RCC 7860 (cell line): Measurements from ENCODE around the gene RAB34.
A peak's percentile ranks its signal among the peaks of the same experiment; 100 is the strongest.

Experiments
- DNase-seq: peaks from one replicate; pipeline ENCODE4 v3.0.0-alpha.2; 2015; ENCODE audit warnings: low spot score
- FAIRE-seq: peaks from 2 replicates; lab custom pipeline; 2012; peaks lifted over from hg19 to GRCh38; lab: Jason Lieb, UNC

Gene RAB34

DNA sequence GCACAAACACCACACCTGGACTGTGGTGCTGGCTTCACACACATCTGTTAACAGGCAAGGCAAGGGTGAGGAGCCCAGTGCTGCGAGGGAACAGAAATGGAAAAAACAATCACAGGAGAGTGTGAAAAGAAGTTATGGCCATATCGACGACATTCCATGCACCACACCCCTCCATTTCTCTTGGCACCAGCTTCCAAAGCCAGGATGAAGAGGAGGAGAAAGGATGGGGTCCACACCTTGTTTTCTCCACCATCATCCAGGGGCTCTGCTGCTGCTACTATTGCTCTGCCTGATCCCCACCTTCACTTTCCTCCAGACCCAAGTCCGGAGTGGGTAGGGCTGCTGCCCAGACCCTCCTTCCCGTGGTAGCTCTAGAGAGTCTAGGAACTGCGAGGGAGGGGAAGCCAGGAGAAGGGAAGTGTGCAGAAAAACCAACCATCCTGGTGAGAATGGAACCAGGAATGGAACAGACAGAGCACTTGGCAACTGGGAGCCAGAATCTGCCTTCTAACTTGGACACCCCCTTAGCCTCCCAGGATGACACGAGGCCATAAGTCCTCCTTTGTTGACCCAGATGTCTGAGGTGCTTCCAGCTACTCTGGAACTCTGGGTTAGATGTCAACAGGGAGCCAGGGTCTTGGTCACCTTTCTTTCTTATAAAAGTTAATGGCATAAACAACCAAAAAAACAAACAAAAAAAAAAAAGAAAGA, 4.8 kb downstream of the RAB34 start:
- DNase-seq (no peak), FAIRE-seq (no peak)

DNA sequence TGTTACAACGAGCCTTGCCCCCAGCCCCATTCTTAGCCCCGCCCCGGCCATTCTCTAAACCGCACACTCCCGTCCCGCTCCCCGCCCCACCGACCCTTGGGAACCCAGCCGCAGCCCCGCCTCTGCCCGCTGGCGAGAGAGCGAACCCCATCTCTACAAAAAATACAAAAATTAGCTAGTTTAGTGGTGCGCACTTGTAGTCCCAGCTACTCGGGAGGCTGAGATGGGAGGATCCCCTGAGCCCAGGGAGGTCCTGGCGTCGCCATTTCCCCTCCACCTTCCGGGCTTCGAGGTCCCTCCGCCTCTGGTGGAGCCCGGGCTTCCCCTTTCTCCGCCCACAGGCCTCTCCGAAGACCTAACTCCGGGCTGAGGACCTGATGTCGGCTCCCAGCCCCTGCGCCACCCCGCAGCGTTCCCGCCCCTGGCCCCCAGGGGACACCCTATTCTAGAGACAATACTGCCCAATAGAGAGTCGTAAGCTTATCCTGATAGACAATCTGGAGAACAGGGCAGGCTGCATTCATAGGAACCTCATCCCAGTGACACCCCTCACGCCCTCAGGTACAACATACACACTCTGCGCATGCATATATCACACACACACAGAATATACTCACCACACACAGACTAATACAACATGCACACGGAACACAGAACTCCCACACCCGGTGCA, 5.5 kb downstream of the RAB34 start:
- FAIRE-seq: no peak

DNA sequence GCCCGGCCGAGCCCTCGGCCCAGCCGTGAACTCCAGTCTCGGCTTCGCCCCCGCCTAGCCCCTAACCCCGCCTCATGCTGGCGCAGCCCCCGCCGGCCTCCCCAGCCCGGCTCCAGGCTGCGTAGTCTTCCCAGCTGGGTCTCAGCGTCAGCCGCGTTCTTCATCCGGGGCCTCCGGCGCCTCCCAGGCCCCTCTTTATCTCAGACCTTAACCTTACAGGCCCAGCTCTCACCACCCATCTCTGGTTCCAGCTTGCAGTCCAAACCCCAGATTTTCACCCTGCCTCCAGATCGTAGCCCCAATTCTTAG, 6.0 kb downstream of the RAB34 start, which contains the start of gene PROCA1:
PROCA1 (minus strand) TSS at position 166 of the 309 bp plus-strand sequence. CDS start 228 bp downstream, outside the sequence.
- DNase-seq (no peak), FAIRE-seq (no peak)

More for the DNA sequence above, 5.5 kb downstream of the RAB34 start:
- DNase-seq: no peak

DNA sequence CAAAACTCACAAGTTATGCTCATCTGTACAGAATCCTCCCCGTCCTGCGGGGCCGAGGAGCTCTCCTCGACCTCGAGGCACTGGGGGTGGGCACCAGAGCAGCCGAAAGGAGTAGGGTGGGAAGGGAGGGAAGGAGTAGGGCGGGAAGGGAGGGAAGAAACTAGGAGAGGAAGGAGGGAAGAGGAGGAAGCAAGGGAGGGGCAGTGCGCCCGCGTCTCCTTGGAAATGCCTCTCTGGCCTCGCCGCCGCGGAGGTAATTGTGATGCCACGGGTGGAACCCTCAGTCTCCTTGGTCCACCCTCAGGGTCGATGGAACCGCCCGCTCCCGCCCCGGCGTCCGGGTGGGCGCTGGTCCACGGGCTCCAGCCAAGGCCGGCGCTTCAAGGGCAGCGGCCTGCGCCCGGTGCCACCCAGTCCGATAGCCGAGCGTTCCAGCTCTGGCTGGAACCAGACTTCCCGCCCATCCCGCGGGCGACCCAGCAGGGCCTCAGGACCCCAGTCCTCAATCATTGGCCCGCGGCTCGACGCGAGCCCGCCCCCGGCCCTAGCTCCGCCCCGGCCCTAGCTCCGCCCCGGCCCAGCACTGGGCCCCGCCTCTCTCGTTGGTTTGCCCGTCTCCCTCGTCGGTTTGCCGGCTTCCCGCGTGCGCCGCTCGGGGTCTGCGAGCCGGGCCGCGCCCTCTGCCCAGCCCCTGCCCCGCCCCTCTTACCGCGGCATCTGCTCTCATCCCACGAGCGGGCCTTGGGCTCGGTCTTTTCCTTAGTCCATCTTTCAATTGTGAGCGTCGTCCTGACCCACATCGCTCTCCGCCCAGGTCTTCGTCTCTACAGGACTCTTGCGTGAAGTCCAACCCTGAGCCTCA, 6.6 kb downstream of the RAB34 start:
- no peak for FAIRE-seq
- DNase-seq: peak; percentile 81

DNA sequence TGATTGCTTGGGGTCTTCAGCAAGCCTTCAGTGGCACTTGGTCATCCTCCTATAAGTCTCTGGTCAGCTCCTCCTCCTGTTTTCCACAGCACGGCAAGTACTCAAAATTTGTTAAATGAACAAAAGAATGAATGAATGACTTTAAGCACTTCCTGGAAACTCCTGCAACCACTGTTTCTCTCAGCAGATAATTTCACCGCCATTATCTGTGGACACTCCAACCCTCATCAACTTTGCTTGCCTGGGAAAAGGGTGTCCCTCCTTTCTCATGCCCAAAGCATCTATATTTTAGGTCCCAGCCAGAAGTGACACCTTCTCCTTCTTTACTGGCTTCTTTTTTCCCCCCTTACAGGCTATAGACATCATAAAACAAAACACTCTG, 10.3 kb downstream of the RAB34 start:
- DNase-seq (no peak), FAIRE-seq (no peak)

DNA sequence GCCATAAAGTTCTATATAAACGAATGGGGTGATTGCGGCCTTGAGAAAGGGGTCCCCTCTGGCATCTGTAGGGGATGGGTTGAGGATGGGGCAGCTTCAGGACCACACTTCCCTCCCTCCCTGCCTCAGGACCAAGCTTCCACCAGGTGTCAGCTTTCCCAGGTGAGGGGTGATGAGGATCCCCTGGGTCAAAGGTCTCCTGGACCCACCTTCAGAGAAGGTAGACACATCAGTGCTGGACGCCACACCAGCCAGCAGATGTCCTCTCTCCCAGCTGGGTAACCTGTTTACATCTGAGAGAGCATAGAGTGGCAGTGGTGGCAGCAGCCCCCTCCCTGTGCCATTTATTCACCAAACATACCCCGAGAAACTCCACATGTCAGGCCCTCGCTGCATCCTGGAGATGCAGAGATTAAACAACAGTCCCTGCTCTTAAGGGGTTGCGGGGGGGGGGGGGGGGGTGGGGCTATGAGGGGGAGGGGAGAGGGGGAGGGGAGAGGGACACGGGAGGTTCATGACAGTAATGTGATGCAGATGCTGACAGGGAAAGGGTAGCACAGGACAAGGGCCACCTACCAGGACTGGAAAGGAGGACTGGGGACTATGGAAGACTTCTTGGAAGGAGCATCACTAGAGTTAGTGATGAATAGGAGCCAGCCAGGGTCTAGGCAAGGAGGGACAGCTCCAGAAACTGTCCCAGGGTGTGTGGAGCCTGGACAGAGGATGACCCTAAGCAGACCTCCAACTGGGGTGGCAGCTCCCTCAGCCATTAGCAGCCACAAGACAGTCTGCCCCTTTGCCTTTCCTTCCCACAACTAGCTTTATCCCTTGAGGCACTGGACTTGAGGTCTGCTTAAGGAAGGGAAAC, 11.0 kb downstream of the RAB34 start:
- no peak for FAIRE-seq
- DNase-seq: no peak

DNA sequence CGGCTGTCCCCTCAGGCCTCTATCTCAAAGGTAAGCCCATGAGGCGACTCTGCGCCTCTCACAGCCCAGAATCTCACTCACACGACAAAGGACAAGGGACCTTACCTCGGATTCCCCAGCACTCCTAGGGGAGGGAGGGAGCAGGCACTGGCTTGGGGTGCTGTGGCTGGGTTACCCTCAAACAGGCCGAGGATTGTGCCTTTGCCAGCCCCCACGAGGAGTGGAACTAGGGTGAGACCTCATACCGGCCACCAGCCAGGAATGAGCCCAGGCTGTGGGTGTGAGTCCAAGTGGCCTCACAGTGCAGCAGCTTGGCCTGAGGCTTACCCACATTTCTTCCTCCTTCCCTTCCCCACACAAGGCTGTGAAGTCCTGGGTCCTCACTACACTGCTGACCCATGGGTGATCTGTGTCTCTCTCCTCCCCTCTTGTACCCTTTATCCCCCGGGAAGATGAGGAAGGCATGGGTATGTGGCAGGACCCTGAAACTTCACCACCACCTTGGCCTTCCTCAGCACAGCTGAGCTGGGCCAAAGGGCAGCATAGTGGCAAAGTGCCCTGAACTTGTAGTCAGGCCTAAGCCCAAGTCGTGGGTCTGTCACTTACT, 11.8 kb downstream of the RAB34 start:
- DNase-seq: no peak
- no peak for FAIRE-seq

DNA sequence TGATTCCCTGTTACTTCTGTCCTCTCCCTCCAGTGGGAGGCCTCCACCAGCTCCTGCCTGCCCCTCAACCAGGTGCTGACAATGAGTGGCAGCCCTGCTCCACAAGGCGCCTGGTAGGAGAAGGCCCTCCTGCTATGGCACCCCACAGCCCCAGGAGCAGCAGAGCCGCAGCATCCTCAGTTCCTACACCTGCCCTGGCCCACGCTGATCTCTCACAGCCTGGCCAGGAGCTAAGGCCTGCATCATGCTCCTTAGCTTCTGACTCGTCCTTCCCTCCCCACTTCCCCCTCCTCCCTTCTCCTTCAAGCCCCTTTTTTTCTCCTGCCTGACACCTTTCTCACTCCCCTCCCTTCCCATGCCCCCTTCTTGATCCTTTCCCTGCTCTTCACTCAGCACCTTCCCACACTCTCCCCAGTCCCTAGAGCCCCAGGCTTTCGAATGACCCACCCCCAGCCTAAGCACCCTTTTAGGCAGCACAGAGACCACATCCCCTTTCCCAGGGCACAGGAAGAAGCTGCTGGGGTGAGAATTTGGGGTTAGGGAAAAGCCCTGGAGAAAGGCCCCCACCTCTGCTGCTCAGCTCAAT, 12.5 kb downstream of the RAB34 start:
- FAIRE-seq (no peak), DNase-seq (no peak)

DNA sequence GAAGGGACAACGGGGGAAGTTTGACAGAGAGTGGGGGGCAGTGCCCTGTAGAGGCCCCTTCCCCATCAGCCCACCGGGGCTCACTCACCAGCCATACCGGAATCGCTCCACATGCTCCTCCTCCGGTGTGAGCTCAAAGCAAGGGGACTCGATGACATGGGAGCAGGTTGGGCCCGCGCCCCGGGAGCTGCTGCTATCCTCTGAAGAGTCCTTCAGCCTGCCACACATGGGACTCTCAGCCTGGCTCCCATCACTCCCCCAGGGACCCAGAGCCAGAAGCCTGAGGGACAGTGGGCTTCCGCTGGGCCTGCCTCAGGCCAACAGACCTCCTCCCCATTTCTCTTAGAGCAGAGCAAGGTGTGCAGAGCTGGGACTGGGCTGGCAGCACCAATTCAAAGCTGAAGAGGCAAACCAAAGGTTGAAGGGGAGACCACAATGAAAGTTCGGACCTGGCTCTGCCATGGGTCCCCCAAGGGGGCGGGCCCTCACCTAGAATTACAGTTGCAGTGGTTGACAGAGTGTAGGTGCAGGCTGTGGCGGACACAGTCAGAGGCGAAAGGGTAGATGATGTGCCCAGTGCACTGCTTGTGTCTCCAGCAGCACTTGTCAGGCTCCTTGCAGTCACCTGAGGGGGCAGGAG, 13.3 kb downstream of the RAB34 start:
- FAIRE-seq: no peak
- DNase-seq: no peak

DNA sequence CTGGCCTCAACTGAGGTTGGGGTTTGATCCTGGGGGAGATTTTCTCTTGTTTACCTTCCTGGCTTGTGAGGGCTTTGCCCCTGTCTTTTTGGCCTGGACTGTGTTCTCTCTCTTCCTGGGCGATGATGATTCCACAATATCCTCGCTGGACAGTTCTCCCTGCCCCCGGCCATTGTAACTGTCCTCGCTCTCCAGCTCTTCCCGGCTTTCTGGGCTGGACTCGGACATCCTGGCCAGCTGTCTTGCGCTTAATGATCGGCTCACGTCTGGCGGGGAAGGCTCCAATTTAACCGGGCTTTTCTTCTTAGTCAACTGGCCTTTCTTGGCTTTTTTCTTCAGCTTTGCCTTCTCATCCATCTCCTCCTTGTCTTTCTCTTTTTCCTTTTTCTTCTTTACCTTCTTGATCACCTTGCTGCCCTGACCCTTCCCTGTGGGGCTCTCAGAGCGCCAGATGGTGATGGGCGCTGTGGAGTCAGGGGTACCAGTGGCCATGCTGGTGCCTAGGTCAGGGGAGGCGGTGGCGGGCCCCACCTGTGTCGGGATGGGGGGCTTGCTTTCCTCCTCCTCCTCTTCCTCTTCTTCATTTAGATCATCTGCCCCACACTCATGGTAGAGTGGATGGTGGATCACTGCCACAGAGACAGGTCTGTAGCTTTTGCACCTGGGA, 14.0 kb downstream of the RAB34 start:
- FAIRE-seq: no peak
- no peak for DNase-seq

DNA sequence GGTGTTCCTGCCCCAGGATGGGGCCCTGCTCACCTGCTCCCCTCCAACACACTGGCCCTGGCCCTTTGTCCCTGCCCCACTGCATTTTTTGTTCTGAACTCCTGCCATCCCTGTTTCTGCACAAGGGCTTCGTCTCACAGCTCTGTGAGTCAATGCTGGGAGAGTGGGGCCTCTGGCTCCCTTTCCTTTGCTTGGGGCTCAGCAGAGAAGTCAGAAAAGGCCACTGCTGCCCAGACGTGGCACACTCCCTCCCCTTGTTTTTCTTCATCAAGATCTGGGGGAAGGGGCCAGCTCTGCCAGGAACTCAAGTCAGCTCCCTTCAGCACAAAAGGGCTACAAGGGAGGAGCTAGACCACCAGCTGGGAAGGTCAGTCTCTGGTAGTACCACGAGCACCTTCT, 14.9 kb downstream of the RAB34 start:
- FAIRE-seq: no peak
- DNase-seq: no peak

DNA sequence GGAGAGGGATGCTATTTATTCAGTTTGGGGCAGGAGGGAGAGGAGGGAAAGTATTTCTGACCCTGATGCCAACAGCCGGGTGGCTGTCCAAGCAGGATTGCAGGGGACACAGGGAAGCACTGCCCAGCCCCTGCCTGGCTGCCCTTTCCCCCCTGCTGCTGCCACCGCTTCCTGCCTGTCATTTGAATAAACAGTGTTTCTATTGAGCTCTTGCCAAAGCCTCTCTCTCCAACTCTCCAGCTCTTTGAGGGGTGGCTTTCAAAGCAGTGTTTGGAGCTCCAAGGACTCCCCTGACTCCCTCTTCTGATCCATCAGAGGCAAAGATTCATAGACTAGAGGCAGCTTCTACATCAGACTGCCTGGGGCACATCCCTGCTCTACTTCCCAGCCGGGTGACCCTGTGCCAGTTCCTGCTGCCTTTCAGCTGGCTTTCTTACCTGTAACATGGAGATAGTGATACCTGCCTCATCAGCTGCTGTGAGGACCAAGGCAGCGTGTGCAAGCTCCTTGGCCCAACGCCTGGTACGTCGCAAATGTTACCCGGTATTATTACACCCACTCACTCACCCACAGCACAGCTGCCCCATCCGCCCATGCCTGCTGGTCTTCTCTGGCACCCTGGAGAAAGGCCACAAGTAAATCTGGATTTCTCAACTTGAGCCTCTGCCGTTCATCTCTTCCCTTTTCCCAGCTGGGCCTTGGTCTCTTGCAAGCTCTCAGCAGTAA, 15.5 kb downstream of the RAB34 start:
- DNase-seq: no peak
- FAIRE-seq: no peak

DNA sequence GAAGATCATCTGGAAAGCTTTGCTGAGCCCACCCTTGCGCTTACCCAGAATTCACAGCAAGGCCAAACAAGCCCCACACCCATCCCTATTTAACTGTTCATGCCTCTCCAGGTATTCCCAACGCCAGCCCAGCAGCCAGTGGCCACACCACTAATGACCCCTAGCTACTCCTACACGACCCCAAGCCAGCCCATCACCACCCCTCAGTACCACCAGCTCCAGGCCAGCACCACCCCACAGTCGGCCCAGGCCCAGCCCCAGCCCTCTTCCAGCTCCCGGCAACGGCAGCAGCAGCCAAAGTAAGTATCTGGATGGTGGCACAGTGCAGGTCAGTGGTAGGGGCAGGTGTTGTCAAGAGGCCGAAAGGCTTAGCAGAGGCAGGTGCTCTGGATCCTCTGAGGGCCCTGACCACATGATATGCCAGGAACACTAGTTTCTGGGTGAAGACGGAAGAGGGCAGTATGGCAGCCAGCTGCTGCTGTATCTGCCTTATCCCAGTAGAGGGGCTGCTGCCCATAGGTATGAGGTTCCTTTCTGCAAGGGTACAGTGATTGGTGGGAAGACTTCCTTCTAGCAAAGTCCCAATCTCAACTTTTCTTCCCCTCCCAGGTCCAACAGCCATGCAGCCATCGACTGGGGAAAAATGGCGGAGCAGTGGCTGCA, 16.7 kb downstream of the RAB34 start:
- FAIRE-seq (no peak), DNase-seq (no peak)

DNA sequence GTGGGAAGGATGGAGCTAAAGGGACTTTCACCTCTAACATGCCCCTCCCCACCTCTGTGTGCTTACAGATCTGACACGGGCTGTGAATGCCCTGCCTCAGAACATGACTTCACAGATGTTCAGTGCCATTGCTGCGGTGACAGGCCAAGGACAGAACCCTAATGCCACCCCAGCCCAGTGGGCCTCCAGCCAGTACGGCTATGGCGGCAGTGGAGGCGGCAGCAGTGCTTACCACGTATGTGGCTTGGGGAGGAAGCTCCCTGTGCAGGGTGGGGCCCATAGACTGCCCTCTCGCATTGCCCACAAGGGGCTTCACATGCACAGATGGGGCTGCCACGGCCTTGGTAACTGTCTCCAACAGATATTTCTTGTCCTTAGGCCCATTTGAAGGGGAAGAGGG, 17.4 kb downstream of the RAB34 start:
- FAIRE-seq (no peak), DNase-seq (no peak)

DNA sequence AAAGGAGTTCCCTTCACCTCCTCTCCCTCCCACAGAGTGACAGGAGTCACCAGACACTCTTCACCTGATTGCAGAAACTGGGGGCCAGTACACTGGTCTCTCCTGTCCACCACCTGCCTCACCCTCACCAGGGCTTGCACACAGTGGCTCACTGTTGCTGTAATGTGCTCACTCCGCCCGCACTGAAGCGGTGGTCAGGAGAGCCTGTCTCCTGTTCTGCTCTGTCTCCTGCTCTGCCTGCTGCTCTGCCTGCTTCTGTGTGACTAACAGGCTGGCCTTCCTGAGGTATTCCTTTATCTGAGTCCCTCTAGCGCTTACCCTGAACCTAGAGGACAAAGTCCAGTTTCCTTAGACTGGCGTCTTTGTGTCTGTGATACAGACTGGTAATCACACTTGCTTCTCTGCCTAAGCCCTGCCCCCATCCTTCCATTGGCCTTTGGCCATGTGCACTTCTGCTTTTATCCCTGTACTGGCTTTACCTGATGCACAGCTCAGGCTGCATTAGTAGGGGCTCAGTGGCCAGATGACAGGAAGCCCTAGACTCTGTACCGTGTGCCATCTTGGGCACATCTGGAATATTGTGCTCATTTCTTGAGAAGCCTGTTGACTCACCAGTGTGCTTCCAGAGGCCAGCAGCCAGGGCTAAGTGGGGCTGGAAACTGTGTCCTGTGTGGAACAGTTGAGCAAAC, 19.3 kb downstream of the RAB34 start:
- DNase-seq (peak; percentile 96), FAIRE-seq (peak; percentile 87)

DNA sequence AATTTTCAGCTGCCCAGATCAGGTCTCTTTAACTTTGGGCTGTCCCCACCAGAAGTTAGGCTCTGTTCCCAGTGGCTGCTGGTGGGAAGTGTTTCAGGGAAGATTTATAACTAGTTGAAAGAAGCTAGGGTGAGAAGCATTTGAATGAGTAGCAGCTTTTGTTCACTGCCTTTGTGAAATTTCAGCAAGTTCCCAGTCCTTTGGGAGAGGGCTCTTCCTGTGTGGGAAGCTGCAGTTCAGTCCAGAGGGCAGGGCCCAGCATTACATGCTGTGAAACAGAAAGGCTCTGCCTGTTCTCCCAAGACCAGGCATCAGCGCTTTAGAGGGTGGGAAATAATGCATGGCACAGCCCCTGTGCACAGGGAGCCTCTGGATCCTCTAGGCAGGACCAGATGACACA, 23.8 kb downstream of the RAB34 start:
- no peak for DNase-seq

DNA sequence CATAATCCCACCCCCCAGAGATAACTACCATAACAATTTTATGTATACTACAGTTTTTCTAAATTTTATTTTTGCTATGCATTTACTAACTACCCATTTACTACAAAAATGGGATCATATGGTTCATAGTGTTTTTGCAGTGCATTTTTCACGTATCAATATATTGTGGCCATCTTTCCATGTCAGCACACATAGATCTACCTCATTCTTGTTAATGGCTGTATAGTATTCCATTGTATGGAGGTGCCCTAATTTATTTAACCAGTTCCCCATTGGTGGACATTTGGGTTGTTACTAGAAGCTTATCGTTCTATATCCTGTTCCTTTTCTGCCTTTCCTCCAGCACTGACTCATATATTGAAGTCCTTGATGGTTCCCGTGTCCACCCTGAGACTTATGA, 28.7 kb downstream of the RAB34 start:
- FAIRE-seq (no peak), DNase-seq (no peak)

More for the DNA sequence above, 23.8 kb downstream of the RAB34 start:
- no peak for FAIRE-seq
